ENCODE data around the gene ASB11. TPM values are rescaled to one million over a fixed set of nuclear protein-coding genes. Genes with fewer than 3 reads are reported as not detected.

Gene ASB11
- total RNA-seq, 2 donors from 2014 or later = not detected

GRCh38 chrX:15241301-15241700 lies 74.1 kb downstream of the ASB11 start:
- Mint-ChIP-seq H3K4me1 (no peaks in the 10 kb centered on the region), H3K27me3 (ENCODE audit: insufficient read depth) (no peaks in the 10 kb centered on the region), H3K36me3 (ENCODE audit: low read depth) (no peaks in the 10 kb centered on the region), H3K9me3 (peaks cover 34% of the 10 kb centered on the region), H3K4me3 (no peak overlapping the region), H3K27ac (no peak overlapping the region)
- Histone ChIP-seq H3K9ac (ENCODE audit: extremely low read depth, low read length, poor library complexity, severe bottlenecking) (no peak overlapping the region), H3K4me3 (ENCODE audit: low read length) (no peak overlapping the region), H3K36me3 (ENCODE audit: control insufficient read depth, insufficient read depth, low read length) (no peaks in the 10 kb centered on the region), H3K9me3 (ENCODE audit: control insufficient read depth, low read length) (no peaks in the 10 kb centered on the region), H3K27me3 (ENCODE audit: control insufficient read depth, insufficient read depth, low read length, poor library complexity, severe bottlenecking) (no peaks in the 10 kb centered on the region), H3K27ac (ENCODE audit: low read depth, low read length) (no peak overlapping the region), H3K4me1 (ENCODE audit: control insufficient read depth, insufficient read depth, low read length) (no peaks in the 10 kb centered on the region)
- no peak for TF ChIP-seq CTCF (conservative IDR thresholded peaks at IDR 0.05)
- DNase-seq = no peak
- 100% methylated on average over 1 of the region's 3 CpGs; no CpG with 5 or more reads in 1 of the 2 experiments for WGBS, 2 experiments (ENCODE audit: insufficient coverage in 1 of 2, insufficient read length in 1 of 2)

GRCh38 chrX:15240414-15240813 lies 75.0 kb downstream of the ASB11 start:
- 95 to 100% methylated on average over 1 to 5 of the region's 5 CpGs for WGBS, 2 experiments (ENCODE audit: insufficient coverage in 1 of 2, insufficient read length in 1 of 2)
- no peaks in the 10 kb centered on the region for H3K9me3 ChIP-seq (ENCODE audit: control insufficient read depth, low read length)
- H3K4me3 ChIP-seq (ENCODE audit: low read length) = no peak overlapping the region
- H3K27ac ChIP-seq (ENCODE audit: low read depth, low read length) = no peak overlapping the region
- DNase-seq = no peak
- no peaks in the 10 kb centered on the region for H3K36me3 ChIP-seq (ENCODE audit: control insufficient read depth, insufficient read depth, low read length)
- Mint-ChIP-seq H3K27me3 (ENCODE audit: insufficient read depth) (no peaks in the 10 kb centered on the region), H3K27ac (no peak overlapping the region), H3K4me3 (no peak overlapping the region), H3K4me1 (no peaks in the 10 kb centered on the region), H3K36me3 (ENCODE audit: low read depth) (no peaks in the 10 kb centered on the region), H3K9me3 (peaks cover 34% of the 10 kb centered on the region)
- no peaks in the 10 kb centered on the region for H3K4me1 ChIP-seq (ENCODE audit: control insufficient read depth, insufficient read depth, low read length)
- H3K27me3 ChIP-seq (ENCODE audit: control insufficient read depth, insufficient read depth, low read length, poor library complexity, severe bottlenecking) = no peaks in the 10 kb centered on the region
- TF ChIP-seq CTCF (conservative IDR thresholded peaks at IDR 0.05) = no peak
- no peak overlapping the region for H3K9ac ChIP-seq (ENCODE audit: extremely low read depth, low read length, poor library complexity, severe bottlenecking)

- no peaks in the 10 kb centered on the region for H3K36me3 Mint-ChIP-seq (ENCODE audit: low read depth)
- no peak overlapping the region for H3K4me3 ChIP-seq (ENCODE audit: low read length)
- WGBS, 2 experiments (ENCODE audit: insufficient coverage in 1 of 2, insufficient read length in 1 of 2) = 94% methylated on average over 3 of the region's 3 CpGs; no CpG with 5 or more reads in 1 of the 2 experiments
- no peaks in the 10 kb centered on the region for H3K36me3 ChIP-seq (ENCODE audit: control insufficient read depth, insufficient read depth, low read length)
- H3K27me3 ChIP-seq (ENCODE audit: control insufficient read depth, insufficient read depth, low read length, poor library complexity, severe bottlenecking) = no peaks in the 10 kb centered on the region
- no peaks in the 10 kb centered on the region for H3K9me3 ChIP-seq (ENCODE audit: control insufficient read depth, low read length)
- H3K4me1 Mint-ChIP-seq = no peaks in the 10 kb centered on the region
- no peak overlapping the region for H3K9ac ChIP-seq (ENCODE audit: extremely low read depth, low read length, poor library complexity, severe bottlenecking)
- TF ChIP-seq CTCF (conservative IDR thresholded peaks at IDR 0.05) = no peak
- H3K27ac ChIP-seq (ENCODE audit: low read depth, low read length) = no peak overlapping the region
- no peaks in the 10 kb centered on the region for H3K4me1 ChIP-seq (ENCODE audit: control insufficient read depth, insufficient read depth, low read length)
- DNase-seq = no peak
- no peaks in the 10 kb centered on the region for H3K27me3 Mint-ChIP-seq (ENCODE audit: insufficient read depth)
- no peak overlapping the region for H3K27ac Mint-ChIP-seq
- peaks cover 56% of the 10 kb centered on the region for H3K9me3 Mint-ChIP-seq
- no peak overlapping the region for H3K4me3 Mint-ChIP-seq
Measured at GRCh38 chrX:15236146-15236545, 79.3 kb downstream of the ASB11 start.

All from endodermal cell (in vitro differentiated cells).